WTC11 (cell line): ENCODE measurements around the gene ITPR1. TPM values are rescaled to one million over a fixed set of nuclear protein-coding genes. Genes with fewer than 3 reads are reported as not detected.
"Not testable (repeated sequence)": the region's sequence is repeated elsewhere in the genome, so short reads cannot be mapped to it uniquely, and the experiment has no call there.

ENCODE experiments used
- ATAC-seq: fragments of 200-7000 bp; cut with Tn5 transposase; 2 replicates; pipeline ENCODE4 v1.10.0; 2021; ENCODE audit warnings: mild to moderate bottlenecking, moderate library complexity
- CTCF ChIA-PET: fragments of 300-600 bp; sonication (Branson Sonifier 250); formaldehyde crosslinking; loops from one replicate; lab custom pipeline; 2021; ENCODE audit warnings: antibody characterized with exemption; lab: Charles Lee
- POLR2A ChIA-PET: fragments of 350-600 bp; sonication (Branson Sonifier 250); formaldehyde crosslinking; loops from one replicate; lab custom pipeline; 2021; ENCODE audit warnings: antibody characterized with exemption; lab: Charles Lee
- DNase-seq: peaks from one replicate; pipeline ENCODE4 v3.0.0; 2021; ENCODE audit warnings: low spot score
- H3K27ac Mint-ChIP-seq: 2 replicates; pipeline ENCODE4 v1.8.0; 2021; ENCODE audit warnings: mixed read lengths
- H3K27me3 Mint-ChIP-seq: 2 replicates; pipeline ENCODE4 v1.8.0; 2021; ENCODE audit warnings: low read depth, mild to moderate bottlenecking, moderate library complexity, mixed read lengths
- H3K36me3 Mint-ChIP-seq: 2 replicates; pipeline ENCODE4 v1.8.0; 2021; ENCODE audit warnings: mixed read lengths
- H3K4me1 Mint-ChIP-seq: 2 replicates; pipeline ENCODE4 v1.8.0; 2022; ENCODE audit warnings: mixed read lengths
- H3K4me3 Mint-ChIP-seq: 2 replicates; pipeline ENCODE4 v1.8.0; 2021; ENCODE audit warnings: mild to moderate bottlenecking, moderate library complexity, mixed read lengths
- H3K9me3 Mint-ChIP-seq: 2 replicates; pipeline ENCODE4 v1.8.0; 2021; ENCODE audit warnings: mixed read lengths
- ARID4B ChIP-seq: sonication (generic); formaldehyde crosslinking; IDR thresholded peaks from 2 replicates; pipeline ENCODE4 v1.8.0; 2023; ENCODE audit warnings: missing genetic modification reagents, mild to moderate bottlenecking, borderline replicate concordance
- ATF1 ChIP-seq: sonication (generic); formaldehyde crosslinking; IDR thresholded peaks from 2 replicates; pipeline ENCODE4 v1.8.1; 2023; ENCODE audit warnings: mild to moderate bottlenecking, moderate library complexity, missing genetic modification reagents
- ATF3 ChIP-seq: sonication (generic); formaldehyde crosslinking; conservative IDR thresholded peaks from 2 replicates; pipeline ENCODE4 v1.8.1; 2022; ENCODE audit warnings: mild to moderate bottlenecking, missing genetic modification reagents
- CTCF ChIP-seq: fragments of 200-600 bp; IDR thresholded peaks from 2 replicates; pipeline ENCODE4 v1.8.0; 2022; ENCODE audit warnings: antibody characterized with exemption
- E2F1 ChIP-seq: sonication (generic); formaldehyde crosslinking; IDR thresholded peaks from 2 replicates; pipeline ENCODE4 v1.8.0; 2022; ENCODE audit warnings: mild to moderate bottlenecking, missing genetic modification reagents
- E2F5 ChIP-seq: sonication (generic); formaldehyde crosslinking; IDR thresholded peaks from 2 replicates; pipeline ENCODE4 v1.8.1; 2022; ENCODE audit warnings: mild to moderate bottlenecking, moderate library complexity, missing genetic modification reagents
- ESRRA ChIP-seq: sonication (generic); formaldehyde crosslinking; IDR thresholded peaks from 2 replicates; pipeline ENCODE4 v1.8.1; 2022; ENCODE audit warnings: mild to moderate bottlenecking, missing genetic modification reagents, borderline replicate concordance
- FOXJ3 ChIP-seq: sonication (generic); formaldehyde crosslinking; IDR thresholded peaks from 2 replicates; pipeline ENCODE4 v1.9.0; 2021; ENCODE audit warnings: missing genetic modification reagents, mild to moderate bottlenecking, borderline replicate concordance
- IRF1 ChIP-seq: sonication (generic); formaldehyde crosslinking; IDR thresholded peaks from 2 replicates; pipeline ENCODE4 v1.8.0; 2023; ENCODE audit warnings: missing genetic modification reagents
- JAZF1 ChIP-seq: fragments of 250-450 bp; sonication (Bioruptor Pico); IDR thresholded peaks from 2 replicates; pipeline ENCODE4 v1.9.0; 2021; ENCODE audit warnings: moderate library complexity, mild to moderate bottlenecking, inconsistent platforms
- MXD4 ChIP-seq: fragments of 250-450 bp; sonication (Bioruptor Pico); IDR thresholded peaks from 2 replicates; pipeline ENCODE4 v1.8.0; 2021; ENCODE audit warnings: mild to moderate bottlenecking, moderate library complexity, borderline replicate concordance
- NFATC4 ChIP-seq: fragments of 250-450 bp; sonication (Bioruptor Pico); IDR thresholded peaks from 2 replicates; pipeline ENCODE4 v1.9.0; 2021; ENCODE audit warnings: mild to moderate bottlenecking
- NFE2L1 ChIP-seq: sonication (generic); formaldehyde crosslinking; IDR thresholded peaks from 2 replicates; pipeline ENCODE4 v1.8.1; 2023; ENCODE audit warnings: missing genetic modification reagents
- NR3C1 ChIP-seq: sonication (generic); formaldehyde crosslinking; conservative IDR thresholded peaks from 2 replicates; pipeline ENCODE4 v1.8.1; 2023; ENCODE audit warnings: low read depth, mild to moderate bottlenecking, missing genetic modification reagents
- SMAD4 ChIP-seq: sonication (generic); formaldehyde crosslinking; IDR thresholded peaks from 2 replicates; pipeline ENCODE4 v1.8.0; 2022; ENCODE audit warnings: mild to moderate bottlenecking, missing genetic modification reagents
- TCF7 ChIP-seq: sonication (generic); formaldehyde crosslinking; IDR thresholded peaks from 2 replicates; pipeline ENCODE4 v1.8.0; 2022; ENCODE audit warnings: mild to moderate bottlenecking, low read depth, missing genetic modification reagents, moderate library complexity
- ZNF138 ChIP-seq: sonication (generic); formaldehyde crosslinking; conservative IDR thresholded peaks from 2 replicates; pipeline ENCODE4 v1.8.1; 2022; ENCODE audit warnings: mild to moderate bottlenecking, moderate library complexity, missing genetic modification reagents
- ZNF219 ChIP-seq: sonication (generic); formaldehyde crosslinking; IDR thresholded peaks from 2 replicates; pipeline ENCODE4 v1.8.0; 2023; ENCODE audit warnings: missing genetic modification reagents, mild to moderate bottlenecking, borderline replicate concordance
- total RNA-seq: library from RNA; stranded (reverse); gene quantifications from 3 replicates; pipeline ENCODE4 v1.2.3, GENCODE V29; 2021
- TF ChIP-seq, protein P1 (sequence below): fragments of 250-450 bp; sonication (Bioruptor Pico); conservative IDR thresholded peaks from 2 replicates; pipeline ENCODE4 v1.9.0; 2021; ENCODE audit warnings: mild to moderate bottlenecking
- TF ChIP-seq, protein P2 (sequence below): fragments of 250-450 bp; sonication (Bioruptor Pico); IDR thresholded peaks from 2 replicates; pipeline ENCODE4 v1.9.0; 2021; ENCODE audit warnings: mild to moderate bottlenecking

Gene ITPR1
- total RNA-seq, 1 experiment from 2014 or later, result 11.8 TPM

DNA sequence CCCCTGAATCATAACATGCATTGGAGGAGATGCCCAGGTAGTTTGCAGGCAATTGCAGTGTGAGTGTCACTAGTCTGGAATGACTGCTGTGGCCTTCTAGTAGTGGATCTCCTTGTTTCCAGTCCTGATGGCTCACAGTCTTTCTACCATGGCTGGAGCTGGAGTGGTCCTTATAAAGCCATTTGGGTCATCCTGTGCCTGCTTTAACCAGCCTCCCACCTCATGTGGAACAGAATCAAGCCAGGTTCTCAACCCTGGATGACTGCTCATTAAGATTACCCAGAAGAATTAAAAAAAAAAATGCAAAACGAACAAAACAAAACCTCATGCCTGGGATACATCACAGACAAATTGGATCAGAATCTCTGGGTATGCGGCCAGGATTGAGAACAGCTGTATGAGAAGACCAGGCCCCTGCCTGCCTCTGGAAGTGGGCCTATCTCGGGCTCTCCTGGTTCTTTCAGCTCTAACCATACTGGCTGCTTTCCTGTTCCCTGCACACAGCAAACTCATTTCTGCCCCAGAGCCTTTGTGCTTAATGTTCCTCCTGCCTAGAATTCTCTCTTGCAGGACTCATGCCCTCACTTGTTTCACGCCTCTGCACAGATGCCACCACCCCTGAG lies 96.4 kb downstream of the ITPR1 start (continued):
- TF ChIP-seq CTCF (no peak), TCF7 (CRISPR knock-in tag) (no peak), NFATC4 (no peak), ZNF219 (no peak)
- TF ChIP-seq, protein P1, sequence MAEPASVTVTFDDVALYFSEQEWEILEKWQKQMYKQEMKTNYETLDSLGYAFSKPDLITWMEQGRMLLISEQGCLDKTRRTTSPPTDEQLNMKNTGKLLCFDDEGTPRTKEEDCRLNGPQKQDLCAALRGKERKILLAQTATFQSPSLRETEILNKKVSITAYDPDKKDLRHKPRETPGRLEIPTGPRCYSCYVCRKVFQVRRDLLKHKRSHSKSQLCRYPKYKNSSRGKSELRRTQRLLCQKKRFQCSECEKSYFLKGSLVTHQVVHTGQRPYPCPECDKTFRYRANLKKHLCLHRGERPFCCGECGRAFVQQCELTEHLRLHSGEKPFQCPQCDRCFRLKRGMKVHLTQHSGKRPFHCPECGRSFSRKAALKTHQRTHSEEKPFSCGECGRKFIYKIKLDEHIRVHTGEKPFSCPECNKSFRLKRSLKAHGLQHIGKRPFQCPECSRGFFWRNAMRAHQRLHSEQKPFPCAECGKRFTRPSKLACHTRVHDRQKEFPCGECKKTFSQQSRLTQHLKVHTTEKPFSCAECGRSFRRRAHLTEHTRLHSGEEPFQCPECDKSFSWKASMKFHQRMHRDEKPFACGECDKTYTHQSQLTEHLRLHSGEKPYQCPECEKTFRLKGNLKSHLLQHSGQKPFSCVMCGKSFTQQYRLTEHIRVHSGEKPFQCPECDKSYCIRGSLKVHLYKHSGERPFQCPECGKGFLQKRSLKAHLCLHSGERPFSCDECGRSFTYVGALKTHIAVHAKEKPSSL (CRISPR knock-in tag), result no peak

DNA sequence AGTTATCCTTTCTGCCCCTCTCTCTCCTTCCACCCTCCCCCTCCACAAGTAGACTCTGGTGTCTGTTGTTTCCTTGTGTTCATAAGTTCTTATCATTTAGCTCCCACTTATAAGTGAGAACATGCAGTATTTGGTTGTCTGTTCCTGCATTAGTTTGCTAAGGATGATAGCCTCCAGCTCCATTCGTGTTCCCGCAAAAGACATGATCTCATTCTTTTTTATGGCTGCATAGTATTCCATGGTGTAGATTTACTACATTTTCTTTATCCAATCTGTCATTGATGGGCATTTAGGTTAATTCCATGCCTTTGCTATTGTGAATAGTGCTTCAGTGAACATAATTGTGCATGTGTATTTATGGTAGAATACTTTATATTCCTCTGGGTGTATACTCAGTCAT lies 97.7 kb downstream of the ITPR1 start:
- H3K27me3 Mint-ChIP-seq, H3K36me3 Mint-ChIP-seq, ATAC-seq, DNase-seq, H3K9me3 Mint-ChIP-seq, POLR2A ChIA-PET, H3K27ac Mint-ChIP-seq, H3K4me3 Mint-ChIP-seq: not testable (repeated sequence)
- CTCF ChIA-PET, result interaction anchor here (1.0 kb wide), 1 partner anchor 319 kb away, joined by 3 read pairs; no protein-coding TSS in a partner anchor
- peaks cover 38% of the 10 kb centered on the region for H3K4me1 Mint-ChIP-seq

GRCh38 chr3:4591669-4592068 lies 98.5 kb downstream of the ITPR1 start:
- Mint-ChIP-seq H3K4me1 (peaks cover 41% of the 10 kb centered on the region), H3K9me3 (peaks cover 8% of the 10 kb centered on the region), H3K4me3 (no peak overlapping the region), H3K27me3 (no peaks in the 10 kb centered on the region), H3K27ac (no peak overlapping the region), H3K36me3 (no peaks in the 10 kb centered on the region)
- CTCF ChIA-PET, result no interaction called here
- DNase-seq (no peak), ATAC-seq (no peak)
- TF ChIP-seq FOXJ3 (CRISPR knock-in tag) (no peak), MXD4 (CRISPR knock-in tag) (no peak), E2F1 (no peak), TCF7 (CRISPR knock-in tag) (no peak), ESRRA (CRISPR knock-in tag) (no peak), NR3C1 (no peak), ZNF138 (CRISPR knock-in tag) (no peak), ATF3 (CRISPR knock-in tag) (no peak), ARID4B (CRISPR knock-in tag) (no peak), NFE2L1 (no peak), SMAD4 (no peak), JAZF1 (CRISPR knock-in tag) (no peak), E2F5 (CRISPR knock-in tag) (no peak), IRF1 (CRISPR knock-in tag) (no peak), ATF1 (CRISPR knock-in tag) (no peak)
- TF ChIP-seq, protein P2, sequence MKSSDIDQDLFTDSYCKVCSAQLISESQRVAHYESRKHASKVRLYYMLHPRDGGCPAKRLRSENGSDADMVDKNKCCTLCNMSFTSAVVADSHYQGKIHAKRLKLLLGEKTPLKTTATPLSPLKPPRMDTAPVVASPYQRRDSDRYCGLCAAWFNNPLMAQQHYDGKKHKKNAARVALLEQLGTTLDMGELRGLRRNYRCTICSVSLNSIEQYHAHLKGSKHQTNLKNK (CRISPR knock-in tag), result no peak
- POLR2A ChIA-PET, result no interaction called here
